Esophagus muscularis mucosa (tissue), 4 donors: ENCODE results near the gene CYP26B1. TPM values are rescaled to one million over a fixed set of nuclear protein-coding genes. Genes with fewer than 3 reads are reported as not detected.
"Not testable (repeated sequence)": the region's sequence is repeated elsewhere in the genome, so short reads cannot be mapped to it uniquely, and the experiment has no call there.

Source experiments
- DNase-seq: peaks from one replicate; pipeline ENCODE4 v3.0.0-alpha.2; 2017; ENCODE audit errors: extremely low spot score
- H3K27ac ChIP-seq, 4 donors: fragments of 200-600 bp; sonication (generic); replicated peaks in 1 of 4; 1 replicate in 3 of 4; 2 replicates in 1 of 4; pipeline ENCODE4 v1.5.1; 2016 to 2019; ENCODE audit warnings: mild to moderate bottlenecking in 1 of 4
- H3K27me3 ChIP-seq, 4 donors: fragments of 200-600 bp; sonication (generic); one replicate each; pipeline versions ENCODE4 v1.5.1 to v1.6.0; 2016 to 2019
- H3K36me3 ChIP-seq, 4 donors: fragments of 200-600 bp; sonication (generic); one replicate each; pipeline ENCODE4 v1.5.1; 2016 to 2019
- H3K4me1 ChIP-seq, 4 donors: fragments of 200-600 bp; sonication (generic); one replicate each; pipeline ENCODE4 v1.5.1; 2016 to 2019
- H3K4me3 ChIP-seq, 4 donors: fragments of 200-600 bp; sonication (generic); 1 replicate in 2 of 4; 2 replicates in 2 of 4; pipeline ENCODE4 v1.5.1; 2016 to 2019; ENCODE audit warnings: mild to moderate bottlenecking in 4 of 4, moderate library complexity in 1 of 4
- H3K9me3 ChIP-seq, 4 donors: fragments of 200-600 bp; sonication (generic); 1 replicate in 3 of 4; 2 replicates in 1 of 4; pipeline ENCODE4 v1.5.1; 2016 to 2019
- CTCF ChIP-seq, 3 experiments: fragments of 200-600 bp in 2 of 3; fragments of 450-650 bp in 1 of 3; sonication (generic) in 2 of 3; IDR thresholded peaks; one replicate each; pipeline ENCODE4 v1.5.1; 2017 to 2019; ENCODE audit warnings: antibody characterized with exemption in 3 of 3, mild to moderate bottlenecking in 2 of 3, moderate library complexity in 1 of 3
- EP300 ChIP-seq: sonication (generic); formaldehyde crosslinking; IDR thresholded peaks from one replicate; pipeline ENCODE4 v1.6.1; 2017; ENCODE audit warnings: antibody characterized with exemption
- POLR2A ChIP-seq: fragments of 450-650 bp; IDR thresholded peaks from one replicate; pipeline ENCODE4 v1.6.1; 2017; ENCODE audit warnings: antibody characterized with exemption, moderate library complexity, mild to moderate bottlenecking, low read depth
- POLR2AphosphoS5 ChIP-seq, 2 donors: sonication (generic); formaldehyde crosslinking; IDR thresholded peaks; one replicate each; pipeline ENCODE4 v1.6.1; 2017; ENCODE audit warnings: antibody characterized with exemption in 2 of 2
- WGBS: methylation state at CpG from one replicate; pipeline ENCODE4 v1.1.5; 2018; 5-methylcytosine and 5-hydroxymethylcytosine counted together
- intact Hi-C: fragments of 100-400 bp; cut with DNase I; formaldehyde crosslinking; loops from one replicate; pipeline ENCODE4 v1.15.1; 2023
- total RNA-seq, 4 donors: library from RNA; depleted of rRNA; stranded (reverse); fragments of >200 nt; gene quantifications; one replicate each; pipeline versions ENCODE4 v1.1.0 to v1.2.1, GENCODE V29; 2016

CYP26B1 gene
- total RNA-seq, 4 donors from 2014 or later, result 1.2 to 3.6 (median 2.4) TPM

GRCh38 chr2:72090271-72090720 is 57.4 kb downstream of the CYP26B1 start:
- intact Hi-C loops, result no loop called here
- no peaks in the 10 kb centered on the region for H3K4me1 ChIP-seq
- no peaks in the 10 kb centered on the region for H3K36me3 ChIP-seq
- DNase-seq, result peak; percentile 87
- peaks cover 0 to 14% (median 0%) of the 10 kb centered on the region in 4 donors for H3K27me3 ChIP-seq
- H3K9me3 ChIP-seq, result no peaks in the 10 kb centered on the region
- H3K27ac ChIP-seq, result no peak overlapping the region
- 78% methylated on average over 8 of the region's 8 CpGs for WGBS
- TF ChIP-seq POLR2A (no peak), POLR2AphosphoS5 (IDR thresholded peaks at IDR 0.05) (no peak), EP300 (no peak)
- no peak overlapping the region for H3K4me3 ChIP-seq

DNA sequence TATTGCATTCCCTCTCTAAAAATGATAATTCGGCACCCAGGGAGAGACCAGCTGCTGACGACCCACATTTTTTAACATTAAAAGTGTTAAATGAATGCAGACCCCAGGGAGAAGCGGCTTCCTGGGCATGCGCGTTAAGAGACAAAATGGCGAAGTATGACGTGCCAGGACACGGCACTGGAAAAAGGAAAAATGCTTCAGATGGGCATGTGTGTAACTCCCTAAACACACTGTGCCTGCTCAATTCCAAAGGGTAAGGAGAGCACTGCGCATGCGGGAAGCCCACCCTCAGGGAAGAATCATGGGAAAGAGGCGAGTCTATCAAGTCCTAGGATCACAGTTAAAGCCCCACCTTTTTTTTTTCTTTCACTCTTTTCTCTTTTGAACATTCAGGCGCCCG is 58.1 kb downstream of the CYP26B1 start:
- no peaks in the 10 kb centered on the region for H3K36me3 ChIP-seq
- peaks cover 0 to 16% (median 0%) of the 10 kb centered on the region in 4 donors for H3K27me3 ChIP-seq
- TF ChIP-seq CTCF (IDR thresholded peaks at IDR 0.05), result no peak
- TF ChIP-seq POLR2A, result no peak
- WGBS, result 82% methylated on average over 13 of the region's 13 CpGs
- no peak overlapping the region for H3K4me3 ChIP-seq
- no peaks in the 10 kb centered on the region for H3K4me1 ChIP-seq
- intact Hi-C loops, result no loop called here
- no peak for DNase-seq
- H3K27ac ChIP-seq, result no peak overlapping the region
- H3K9me3 ChIP-seq, result no peaks in the 10 kb centered on the region

DNA sequence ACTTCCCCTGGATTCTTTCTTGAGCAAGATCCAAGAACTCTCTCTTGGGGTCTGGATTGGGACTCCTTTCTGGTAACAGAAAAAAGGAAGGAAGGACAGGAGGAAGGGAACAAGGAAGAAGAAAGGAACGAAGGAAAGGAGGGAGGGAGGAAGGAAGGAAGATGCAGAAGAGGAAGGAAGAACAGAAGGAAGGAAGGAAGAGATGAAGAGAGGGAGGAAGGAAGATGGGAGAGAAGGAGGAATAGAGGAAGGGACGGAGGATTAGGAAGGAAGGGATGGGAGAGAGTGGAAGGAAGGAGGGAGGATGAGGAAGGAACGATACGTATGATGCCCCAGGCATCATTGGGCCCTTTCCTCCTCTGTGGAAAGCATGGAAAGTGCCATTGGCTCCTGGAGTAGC is 58.6 kb downstream of the CYP26B1 start:
- DNase-seq, result no peak
- TF ChIP-seq POLR2A, result no peak
- TF ChIP-seq POLR2AphosphoS5 (IDR thresholded peaks at IDR 0.05), result no peak
- no peak for TF ChIP-seq EP300
- no peak for TF ChIP-seq CTCF (IDR thresholded peaks at IDR 0.05)
- peaks cover 0 to 18% (median 0%) of the 10 kb centered on the region in 4 donors for H3K27me3 ChIP-seq
- no peaks in the 10 kb centered on the region for H3K4me1 ChIP-seq
- no peaks in the 10 kb centered on the region for H3K36me3 ChIP-seq
- no peaks in the 10 kb centered on the region for H3K9me3 ChIP-seq
- intact Hi-C loops, result no loop called here
- 80% methylated on average over 4 of the region's 4 CpGs for WGBS
- H3K4me3 ChIP-seq, result no peak overlapping the region
- no peak overlapping the region for H3K27ac ChIP-seq

GRCh38 chr2:72086871-72087633 is 60.6 kb downstream of the CYP26B1 start:
- H3K9me3 ChIP-seq, DNase-seq, H3K27ac ChIP-seq, H3K4me3 ChIP-seq, intact Hi-C loops, H3K36me3 ChIP-seq, H3K4me1 ChIP-seq: not testable (repeated sequence)
- H3K27me3 ChIP-seq, result peaks cover 0 to 22% (median 0%) of the 10 kb centered on the region in 4 donors
- WGBS, result 87% methylated on average over 9 of the region's 41 CpGs

GRCh38 chr2:72085513-72085912 is 62.1 kb downstream of the CYP26B1 start:
- no peak overlapping the region for H3K27ac ChIP-seq
- no peak overlapping the region for H3K4me3 ChIP-seq
- intact Hi-C loops, result no loop called here
- H3K27me3 ChIP-seq, result peaks cover 0 to 18% (median 0%) of the 10 kb centered on the region in 4 donors
- H3K36me3 ChIP-seq, result no peaks in the 10 kb centered on the region
- H3K9me3 ChIP-seq, result no peaks in the 10 kb centered on the region
- WGBS, result 100% methylated on average over 1 of the region's 2 CpGs
- H3K4me1 ChIP-seq, result no peaks in the 10 kb centered on the region
- DNase-seq, result no peak
- no peak for TF ChIP-seq EP300
- TF ChIP-seq POLR2A, result no peak
- TF ChIP-seq CTCF (IDR thresholded peaks at IDR 0.05), result no peak
- no peak for TF ChIP-seq POLR2AphosphoS5 (IDR thresholded peaks at IDR 0.05)

- Histone ChIP-seq H3K4me3 (no peak overlapping the region), H3K4me1 (no peaks in the 10 kb centered on the region), H3K9me3 (no peaks in the 10 kb centered on the region), H3K36me3 (no peaks in the 10 kb centered on the region), H3K27me3 (peaks cover 0 to 14% (median 0%) of the 10 kb centered on the region in 4 donors), H3K27ac (no peak overlapping the region)
- WGBS, result 97% methylated on average over 9 of the region's 10 CpGs
- TF ChIP-seq CTCF (IDR thresholded peaks at IDR 0.05) (no peak), POLR2AphosphoS5 (IDR thresholded peaks at IDR 0.05) (no peak), POLR2A (no peak), EP300 (no peak)
- intact Hi-C loops, result no loop called here
- peak; percentile 72 for DNase-seq
Measured at GRCh38 chr2:72085036-72085435, 62.6 kb downstream of the CYP26B1 start.
